Type B pancreatic cell (in vitro differentiated cells): ENCODE measurements around the gene SMC1A. TPM values are rescaled to one million over a fixed set of nuclear protein-coding genes. Genes with fewer than 3 reads are reported as not detected.
"Not testable (repeated sequence)": the region's sequence is repeated elsewhere in the genome, so short reads cannot be mapped to it uniquely, and the experiment has no call there.

Experiments
- DNase-seq: peaks from one replicate; pipeline ENCODE4 v3.0.0; 2021; ENCODE audit warnings: mixed read lengths; ENCODE audit not compliant: unreplicated experiment; ENCODE audit errors: extremely low spot score
- H3K27ac Mint-ChIP-seq: 2 replicates; pipeline ENCODE4 v1.8.0; 2021; ENCODE audit warnings: mild to moderate bottlenecking, mixed read lengths
- H3K27me3 Mint-ChIP-seq: 2 replicates; pipeline ENCODE4 v1.8.0; 2021; ENCODE audit warnings: mixed read lengths
- H3K36me3 Mint-ChIP-seq: 2 replicates; pipeline ENCODE4 v1.8.0; 2021; ENCODE audit warnings: mixed read lengths
- H3K4me1 Mint-ChIP-seq: one replicate; pipeline ENCODE4 v1.8.0; 2021; ENCODE audit warnings: mixed read lengths; ENCODE audit not compliant: unreplicated experiment
- H3K4me3 Mint-ChIP-seq: 2 replicates; pipeline ENCODE4 v1.8.0; 2021; ENCODE audit warnings: mild to moderate bottlenecking, mixed read lengths
- H3K9me3 Mint-ChIP-seq: 2 replicates; pipeline ENCODE4 v1.8.0; 2021; ENCODE audit warnings: mixed read lengths
- CTCF ChIP-seq: fragments of 200-600 bp; sonication (generic); conservative IDR thresholded peaks from 2 replicates; pipeline ENCODE4 v1.5.0; 2021; ENCODE audit warnings: antibody characterized with exemption, mild to moderate bottlenecking
- long read RNA-seq: library from polyadenylated mRNA; unstranded; transcript quantifications from one replicate; pipeline ENCODE4 v2.0.0, GENCODE V29; 2020
- total RNA-seq: library from RNA; stranded (reverse); gene quantifications from 2 replicates; pipeline ENCODE4 v1.2.1, GENCODE V29; 2021; ENCODE audit warnings: low replicate concordance

Gene SMC1A
- total RNA-seq, result 56.0 and 87.6 TPM in 2 replicates
- long read RNA-seq, full-length matches to known transcripts, result 2 of 199 reads
- long read RNA-seq, partial matches to known transcripts, result 182 of 199 reads
- long read RNA-seq, other reads (novel, unspliced or antisense), result 15 of 199 reads

GRCh38 chrX:53422086-53422860 lies at the start of gene SMC1A:
Gene SMC1A, minus strand, starts transcription at chrX:53422654. Its CDS starts 54 bp downstream, at chrX:53422600.
- DNase-seq, result peak; percentile 94
- Mint-ChIP-seq H3K4me1 (peaks cover 9% of the 10 kb centered on the region), H3K27ac (peak within 1 kb of the TSS; percentile 96), H3K4me3 (peak within 1 kb of the TSS; percentile 99), H3K27me3 (no peaks in the 10 kb centered on the region), H3K9me3 (no peaks in the 10 kb centered on the region), H3K36me3 (peaks cover 8% of the 10 kb centered on the region)
- no peak for TF ChIP-seq CTCF

GRCh38 chrX:53471346-53471745 lies 48.9 kb upstream of the SMC1A start:
- no peaks in the 10 kb centered on the region for H3K4me1 Mint-ChIP-seq
- no peak for TF ChIP-seq CTCF
- no peaks in the 10 kb centered on the region for H3K36me3 Mint-ChIP-seq
- no peak overlapping the region for H3K27ac Mint-ChIP-seq
- no peaks in the 10 kb centered on the region for H3K9me3 Mint-ChIP-seq
- no peak overlapping the region for H3K4me3 Mint-ChIP-seq
- peaks cover 3% of the 10 kb centered on the region for H3K27me3 Mint-ChIP-seq
- no peak for DNase-seq

GRCh38 chrX:53468659-53469058 lies 46.2 kb upstream of the SMC1A start:
- H3K36me3 Mint-ChIP-seq, H3K9me3 Mint-ChIP-seq, H3K27ac Mint-ChIP-seq, H3K4me3 Mint-ChIP-seq, H3K27me3 Mint-ChIP-seq, H3K4me1 Mint-ChIP-seq, DNase-seq: not testable (repeated sequence)

GRCh38 chrX:53458082-53458481 lies 35.6 kb upstream of the SMC1A start:
- no peaks in the 10 kb centered on the region for H3K36me3 Mint-ChIP-seq
- H3K27ac Mint-ChIP-seq, result no peak overlapping the region
- no peak for DNase-seq
- H3K4me3 Mint-ChIP-seq, result no peak overlapping the region
- TF ChIP-seq CTCF, result no peak
- peaks cover 7% of the 10 kb centered on the region for H3K27me3 Mint-ChIP-seq
- no peaks in the 10 kb centered on the region for H3K4me1 Mint-ChIP-seq
- no peaks in the 10 kb centered on the region for H3K9me3 Mint-ChIP-seq

- peaks cover 5% of the 10 kb centered on the region for H3K27me3 Mint-ChIP-seq
- no peak overlapping the region for H3K4me3 Mint-ChIP-seq
- H3K4me1 Mint-ChIP-seq, result no peaks in the 10 kb centered on the region
- H3K9me3 Mint-ChIP-seq, result no peaks in the 10 kb centered on the region
- H3K27ac Mint-ChIP-seq, result no peak overlapping the region
- H3K36me3 Mint-ChIP-seq, result no peaks in the 10 kb centered on the region
- DNase-seq, result no peak
- no peak for TF ChIP-seq CTCF
These were observed 33.8 kb upstream of the SMC1A start for GRCh38 chrX:53456254-53456653.

- Mint-ChIP-seq H3K4me3 (no peak overlapping the region), H3K4me1 (no peaks in the 10 kb centered on the region), H3K27ac (no peak overlapping the region), H3K36me3 (no peaks in the 10 kb centered on the region), H3K27me3 (peaks cover 5% of the 10 kb centered on the region), H3K9me3 (peaks cover 8% of the 10 kb centered on the region)
- no peak for TF ChIP-seq CTCF
- no peak for DNase-seq
These were observed 30.4 kb upstream of the SMC1A start for GRCh38 chrX:53452812-53453211.
